Renal pelvis (tissue), 4 donors: Measurements from ENCODE around the gene OSER1. TPM values are rescaled to one million over a fixed set of nuclear protein-coding genes. Genes with fewer than 3 reads are reported as not detected.
"Not testable (repeated sequence)": the region's sequence is repeated elsewhere in the genome, so short reads cannot be mapped to it uniquely, and the experiment has no call there.

Experiments used
- DNase-seq: peaks from one replicate; pipeline ENCODE4 v3.0.0-alpha.2; 2013
- polyA plus RNA-seq, 3 donors: library from polyadenylated mRNA; unstranded; fragments of 120-200 nt; gene quantifications; one replicate each; pipeline ENCODE4 v1.2.1, GENCODE V29; 2013; ENCODE audit not compliant: insufficient read length in 3 of 3

OSER1 gene
- polyA plus RNA-seq, 3 donors, result 47.0 to 55.7 (median 49.4) TPM

DNA sequence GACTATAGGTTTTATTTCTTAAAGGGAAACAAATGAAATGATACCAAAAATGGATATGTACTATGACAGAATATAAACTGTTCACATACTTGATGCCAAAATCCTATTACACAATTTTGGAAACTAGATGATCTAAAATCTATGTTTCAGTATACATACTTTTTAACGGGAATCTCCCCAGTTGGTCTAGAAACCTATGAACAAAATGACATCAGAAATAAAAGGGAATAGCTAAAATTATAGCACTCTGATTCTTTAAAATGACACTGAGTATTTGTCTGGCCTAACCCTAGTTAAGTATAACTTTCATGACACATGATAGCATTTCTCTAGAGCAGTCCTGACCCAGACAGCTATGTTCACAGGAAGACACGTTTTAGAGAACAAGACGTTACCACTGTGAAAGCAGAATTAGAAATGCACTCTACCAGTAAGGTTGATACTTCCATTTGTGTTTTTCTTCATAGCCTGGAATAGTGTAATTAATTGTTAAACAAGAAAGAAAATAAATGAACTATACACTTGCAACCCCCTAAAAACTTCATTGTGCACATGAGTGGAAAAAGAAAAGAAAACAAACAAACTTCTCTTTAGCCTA is 3.3 kb downstream of the OSER1 start:
- DNase-seq, result no peak

- no peak for DNase-seq
Observed at GRCh38 chr20:44206132-44206531, 4.4 kb downstream of the OSER1 start.

GRCh38 chr20:44204832-44205215 is 5.7 kb downstream of the OSER1 start:
- DNase-seq, result no peak

DNA sequence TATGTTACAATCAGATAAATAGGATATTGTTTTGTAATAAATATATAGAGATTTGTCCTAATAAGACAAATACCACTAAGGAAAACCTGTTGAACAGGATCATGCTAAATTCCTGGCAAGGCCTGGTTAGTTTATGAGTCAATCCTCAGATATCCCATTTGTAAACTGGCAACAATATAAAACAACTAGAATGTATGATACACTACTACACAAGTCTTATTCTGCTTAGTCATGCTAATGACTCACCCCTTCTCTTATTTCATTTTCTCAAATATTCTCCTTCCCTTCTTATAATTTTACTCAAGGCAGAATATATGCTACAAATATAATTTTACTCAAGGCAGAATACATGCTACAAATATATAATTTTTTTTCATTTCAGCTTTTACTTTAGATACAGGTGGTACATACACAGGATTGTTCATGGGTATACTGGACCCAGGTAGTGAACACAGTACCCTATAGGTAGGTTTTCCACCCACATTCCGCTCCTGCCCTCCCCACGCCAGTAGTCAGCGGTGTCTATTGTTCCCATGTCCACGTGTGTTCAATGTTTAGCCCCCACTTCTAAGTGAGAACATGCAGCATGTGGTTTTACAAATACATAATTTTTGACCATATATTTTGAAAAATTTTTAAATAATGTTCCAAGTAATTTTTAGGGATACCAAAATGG is 6.3 kb downstream of the OSER1 start:
- no peak for DNase-seq

DNA sequence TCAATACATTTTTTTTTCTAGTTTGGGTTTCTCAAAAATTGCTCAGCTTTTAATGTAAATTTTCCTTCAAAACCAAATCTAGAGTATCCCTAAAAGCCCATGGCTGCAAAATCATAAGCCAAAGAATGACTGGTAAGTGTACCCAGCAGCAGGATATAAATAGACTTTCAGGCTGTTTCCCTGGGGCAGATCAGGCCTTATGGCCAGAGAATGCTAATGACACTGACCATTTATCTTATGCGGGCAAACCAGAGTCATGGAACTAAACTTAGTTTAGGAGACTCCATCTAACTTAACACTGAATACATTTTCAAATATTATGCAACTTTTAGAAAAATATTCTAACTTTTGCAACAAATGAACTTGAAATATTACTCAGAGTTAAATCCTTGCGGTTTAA is 7.4 kb downstream of the OSER1 start:
- no peak for DNase-seq

- no peak for DNase-seq
Observed at GRCh38 chr20:44200983-44201382, 9.6 kb downstream of the OSER1 start.

DNA sequence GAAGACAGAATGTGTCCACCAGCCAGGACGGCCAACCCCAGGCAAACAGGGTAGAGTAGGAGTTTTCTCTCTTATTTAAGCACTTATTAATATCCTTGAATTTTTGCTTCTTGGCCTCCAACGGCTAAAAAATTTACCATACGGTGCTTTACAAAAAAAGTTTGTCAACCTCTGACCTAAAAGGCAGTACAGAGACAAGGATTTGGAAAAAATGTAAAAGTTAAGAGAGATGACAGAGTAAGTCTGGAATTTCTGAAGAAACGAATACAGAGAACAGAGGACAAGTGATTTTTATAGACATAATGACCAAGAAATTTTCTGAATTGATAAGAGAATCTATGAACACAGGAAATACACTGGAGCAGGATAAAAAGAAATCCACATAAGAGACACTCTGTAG is 10.2 kb downstream of the OSER1 start:
- no peak for DNase-seq

DNA sequence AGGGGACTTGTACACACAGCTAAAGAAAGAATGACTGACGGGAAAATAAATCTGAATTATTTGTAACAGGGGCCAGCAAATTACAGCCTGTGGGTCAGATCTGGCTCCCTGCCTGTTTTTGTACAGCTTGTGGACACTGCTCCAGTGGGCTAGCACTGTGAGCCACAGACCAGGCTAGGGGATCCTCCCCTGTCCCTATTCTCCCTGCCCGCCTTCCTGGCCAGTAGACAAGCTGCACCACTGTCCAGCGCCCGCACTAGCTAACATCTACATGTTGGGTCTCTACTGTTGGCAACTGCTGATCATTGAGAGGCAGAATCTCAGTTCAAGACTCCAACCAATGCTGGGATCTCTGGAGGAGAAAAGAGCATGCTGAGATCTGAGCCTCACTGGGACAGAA is 10.7 kb downstream of the OSER1 start:
- DNase-seq, result no peak

DNA sequence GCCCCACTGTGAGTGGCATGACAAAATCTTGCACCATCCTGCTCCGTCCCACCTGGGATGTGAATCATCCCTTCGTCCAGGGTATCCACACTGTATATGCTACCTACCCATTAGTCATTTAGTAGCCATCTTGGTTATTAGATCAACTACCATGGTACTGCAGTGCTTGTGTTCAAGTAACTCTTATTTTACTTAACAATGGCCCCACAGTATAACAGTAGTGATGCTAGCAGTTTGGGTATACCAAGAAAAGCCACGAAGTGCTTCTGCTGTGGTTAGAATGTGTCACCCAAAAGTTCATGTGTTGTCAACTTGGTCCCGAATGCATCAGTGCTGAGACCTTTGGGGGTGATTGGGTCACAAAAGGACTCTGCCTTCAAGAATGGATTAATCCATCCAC is 11.7 kb downstream of the OSER1 start:
- no peak for DNase-seq

GRCh38 chr20:44196271-44196670 is 14.3 kb downstream of the OSER1 start:
- DNase-seq, result no peak

DNA sequence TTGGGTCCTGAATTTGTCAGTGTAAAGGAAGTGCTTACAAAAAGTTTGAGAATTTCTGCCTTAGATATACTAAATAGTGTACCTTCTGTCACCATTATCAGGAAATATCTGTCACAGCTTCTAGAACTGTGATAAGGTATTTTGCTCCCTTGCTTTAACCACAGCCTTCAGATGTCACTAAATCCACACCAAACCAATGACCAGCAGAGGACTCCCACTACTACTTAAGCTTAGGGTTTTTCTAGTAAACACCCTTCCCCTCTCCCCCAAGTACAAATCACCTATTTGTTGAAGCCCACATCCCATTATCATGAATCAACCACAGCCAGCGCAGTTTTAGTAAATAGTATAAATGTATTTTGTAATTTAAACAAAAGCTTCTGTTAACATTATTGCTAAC is 15.0 kb downstream of the OSER1 start:
- no peak for DNase-seq

DNA sequence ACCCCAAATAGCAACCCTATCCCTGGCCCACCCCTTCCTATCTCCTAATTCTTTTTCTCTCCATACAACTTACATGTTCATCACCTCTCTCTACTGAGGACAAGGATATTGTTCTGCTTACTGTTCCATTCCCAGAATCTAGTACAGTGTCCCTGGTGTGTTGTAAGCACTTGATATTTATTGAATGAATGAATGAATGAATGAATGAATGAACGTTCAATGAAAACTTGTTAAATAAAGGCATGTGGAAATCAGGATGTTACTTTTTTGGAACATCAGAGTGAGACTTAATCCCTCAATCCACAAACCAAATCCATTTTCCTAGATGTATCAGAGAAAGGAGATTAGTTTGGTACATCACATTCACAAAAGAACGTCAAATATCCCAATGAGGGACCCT is 16.8 kb downstream of the OSER1 start:
- no peak for DNase-seq

GRCh38 chr20:44191640-44192039 is 18.9 kb downstream of the OSER1 start:
- DNase-seq, result not testable (repeated sequence)

DNA sequence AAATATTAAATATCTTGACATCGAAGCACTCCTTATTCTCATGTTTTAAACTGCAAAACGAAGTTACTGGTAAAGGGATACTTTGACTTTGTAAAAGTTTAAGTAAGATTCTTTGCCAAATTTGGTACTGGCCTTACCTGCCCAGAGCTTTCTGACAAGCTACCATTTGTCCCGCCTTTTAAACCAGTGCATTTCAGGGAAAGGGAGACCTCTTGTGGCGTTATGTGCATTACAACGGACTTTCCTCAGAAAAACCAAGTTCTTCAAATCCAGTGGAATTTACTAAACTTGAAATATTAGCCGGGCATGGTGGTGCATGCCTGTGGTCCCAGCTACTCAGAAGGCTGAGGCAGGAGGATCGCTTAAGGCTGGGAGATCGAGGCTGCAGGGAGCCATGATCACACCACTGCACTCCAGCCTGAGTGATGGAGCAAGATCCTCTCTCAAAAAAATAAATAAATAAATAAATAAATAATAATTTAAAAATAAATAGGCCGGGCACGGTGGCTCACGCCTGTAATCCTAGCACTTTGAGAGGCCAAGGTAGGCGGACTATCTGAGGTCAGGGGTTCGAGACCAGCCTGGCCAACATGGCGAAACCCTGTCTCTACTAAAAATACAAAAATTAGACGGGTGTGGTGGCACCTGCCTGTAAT is 20.2 kb downstream of the OSER1 start:
- DNase-seq, result peak; percentile 83

DNA sequence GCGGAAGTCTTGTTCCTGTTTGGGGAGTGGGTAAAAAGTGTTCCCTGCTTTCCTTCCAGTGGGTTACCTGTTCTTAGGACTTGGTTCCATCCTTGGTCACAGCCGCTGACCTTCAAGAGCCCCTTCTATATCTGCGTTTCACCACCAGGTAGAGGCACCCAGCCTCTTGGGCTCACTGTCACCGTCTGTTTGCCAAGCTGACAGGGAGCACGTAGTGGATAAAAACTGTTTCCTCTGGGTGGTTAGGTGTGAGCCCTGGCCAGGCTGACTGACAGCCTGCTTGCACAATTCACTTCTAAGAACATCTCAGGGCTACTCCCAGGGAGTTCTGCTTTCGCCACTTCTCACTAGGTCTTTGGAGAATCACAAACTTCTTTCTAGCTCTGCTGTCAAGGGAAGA is 21.8 kb downstream of the OSER1 start:
- no peak for DNase-seq

GRCh38 chr20:44187772-44188709 is 22.5 kb downstream of the OSER1 start:
- DNase-seq, result no peak

DNA sequence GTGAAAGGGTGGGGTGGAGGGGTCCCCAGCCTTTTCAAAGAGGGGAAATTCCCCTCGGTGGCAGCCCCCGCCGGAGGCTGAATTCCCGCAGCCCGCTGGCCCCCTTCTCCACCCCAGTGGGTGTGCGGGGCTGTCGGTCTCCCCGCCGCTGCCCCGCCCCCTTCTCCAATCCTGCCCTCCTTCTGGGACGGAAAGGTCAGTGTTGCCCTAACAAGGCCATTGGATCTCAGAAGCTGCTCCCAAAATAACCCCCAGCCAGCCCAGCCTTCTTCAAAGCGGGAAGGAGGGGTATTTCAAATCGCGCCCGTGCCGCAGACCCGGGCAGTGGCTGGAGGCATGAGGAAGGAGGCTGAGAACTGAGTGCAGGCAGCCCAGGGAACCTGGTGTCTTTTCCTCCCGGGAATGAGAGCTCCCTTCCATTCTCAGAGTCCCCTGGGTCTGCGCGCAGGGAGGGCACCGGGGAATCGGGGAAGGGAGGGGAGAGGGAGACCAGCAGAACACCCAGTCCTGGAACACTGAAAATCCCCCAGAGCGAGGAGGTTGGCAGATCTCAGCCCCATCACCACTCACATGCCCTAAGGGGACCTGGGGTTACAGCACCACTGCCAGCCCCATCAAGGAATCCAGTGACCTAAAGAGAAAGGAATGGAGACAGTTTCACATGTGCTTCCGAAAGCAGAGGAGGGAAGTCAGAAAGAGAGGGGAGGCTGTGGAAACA is 23.4 kb downstream of the OSER1 start, which contains the start of gene JPH2:
JPH2 (minus strand) TSS at position 135 of the 718 bp plus-strand sequence. CDS start 483 bp downstream, outside the sequence.
- no peak for DNase-seq

DNA sequence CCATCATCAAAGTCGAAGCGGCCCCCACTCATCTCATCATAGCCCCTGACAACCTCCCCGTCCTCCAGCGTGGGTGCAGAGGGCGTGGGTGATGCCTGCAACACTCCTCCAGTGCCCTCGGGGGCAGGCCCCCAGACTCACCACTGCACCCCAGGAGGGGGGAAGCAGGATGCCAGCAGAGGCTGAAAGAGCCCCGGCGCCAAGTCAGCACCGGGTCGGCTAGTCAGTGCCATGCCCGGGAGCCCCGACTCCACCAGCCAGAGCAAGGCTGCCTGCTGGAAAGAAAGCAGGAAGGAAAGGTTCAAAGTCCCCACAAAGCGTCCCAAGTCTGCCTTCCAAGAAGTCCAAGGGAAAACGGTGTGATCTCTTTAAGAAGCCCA is 23.9 kb downstream of the OSER1 start:
- DNase-seq, result no peak

DNA sequence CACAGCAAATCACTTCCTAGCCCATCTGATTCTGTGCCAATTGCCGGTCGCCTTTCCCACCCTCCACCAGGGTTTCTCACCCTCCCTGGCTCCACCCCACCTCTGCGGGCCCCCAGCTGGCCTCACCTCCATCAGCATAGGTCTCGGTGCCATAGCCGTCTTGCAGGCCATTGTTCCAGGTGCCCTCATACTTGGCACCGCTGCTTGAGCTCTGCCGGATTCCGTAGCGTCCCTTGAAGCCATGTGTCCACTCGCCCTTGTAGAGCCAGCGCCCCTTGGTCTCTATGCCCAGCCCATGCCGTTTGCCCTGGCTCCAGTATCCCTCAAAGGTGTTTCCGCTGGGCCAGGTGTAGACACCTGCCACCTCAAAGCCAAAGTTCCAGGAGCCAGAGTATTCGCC is 24.4 kb downstream of the OSER1 start:
- no peak for DNase-seq

GRCh38 chr20:44185574-44185973 is 25.0 kb downstream of the OSER1 start:
- DNase-seq, result no peak

- DNase-seq, result no peak
Observed at GRCh38 chr20:44183282-44183681, 27.3 kb downstream of the OSER1 start.

GRCh38 chr20:44182863-44183262 is 27.7 kb downstream of the OSER1 start:
- DNase-seq, result no peak
